Kidney glomerular epithelial cell (primary cell): Measurements from ENCODE around the gene ZNF136.

Experiments
- DNase-seq: peaks from one replicate; lab custom pipeline; 2025; lab: John Stamatoyannopoulos, UW

ZNF136 gene

DNA sequence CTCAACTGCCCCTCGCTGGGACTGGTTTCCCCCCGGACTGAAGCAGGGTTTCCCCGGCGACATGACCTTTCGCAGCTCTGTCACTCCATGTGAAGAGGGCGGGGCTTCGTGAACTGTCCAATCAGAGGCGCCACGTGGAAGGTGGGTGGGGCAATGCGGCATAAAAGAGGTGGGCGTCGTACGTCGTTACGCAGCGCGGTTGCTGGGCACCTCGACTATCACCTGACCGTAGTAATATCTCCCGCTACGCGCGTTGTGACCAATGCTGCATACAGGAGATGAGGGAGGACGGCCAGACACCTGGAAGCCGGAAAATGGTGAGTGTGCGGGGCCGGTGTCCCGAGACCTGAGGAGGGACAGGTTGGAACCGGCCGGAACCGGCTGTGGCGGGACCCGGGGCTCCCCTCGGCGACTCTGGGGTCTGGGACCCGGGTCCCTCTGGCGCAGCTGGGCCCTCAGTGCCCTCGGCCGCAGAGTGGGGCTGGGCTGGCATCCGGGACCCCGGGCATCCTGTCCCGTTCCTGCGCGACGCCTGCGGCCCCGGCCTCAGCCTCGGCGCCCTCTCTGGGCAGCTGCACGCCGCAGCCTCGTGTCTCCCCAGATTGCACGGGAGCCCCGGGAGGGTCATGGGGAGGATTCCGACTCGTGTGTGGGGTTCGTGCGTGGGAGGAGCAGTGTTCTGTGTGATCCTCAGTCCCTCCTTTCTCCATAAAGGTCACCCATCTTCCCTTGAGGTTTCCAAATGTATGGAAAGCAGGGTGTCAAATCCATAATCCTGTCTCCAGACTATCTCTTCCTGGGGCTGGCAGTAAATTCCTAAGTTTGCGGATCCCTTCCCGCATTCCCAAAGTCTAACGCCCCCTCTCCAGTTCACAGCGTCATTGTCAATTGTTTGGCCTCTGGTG, 32.2 kb downstream of the ZNF136 start:
- no peak for DNase-seq

DNA sequence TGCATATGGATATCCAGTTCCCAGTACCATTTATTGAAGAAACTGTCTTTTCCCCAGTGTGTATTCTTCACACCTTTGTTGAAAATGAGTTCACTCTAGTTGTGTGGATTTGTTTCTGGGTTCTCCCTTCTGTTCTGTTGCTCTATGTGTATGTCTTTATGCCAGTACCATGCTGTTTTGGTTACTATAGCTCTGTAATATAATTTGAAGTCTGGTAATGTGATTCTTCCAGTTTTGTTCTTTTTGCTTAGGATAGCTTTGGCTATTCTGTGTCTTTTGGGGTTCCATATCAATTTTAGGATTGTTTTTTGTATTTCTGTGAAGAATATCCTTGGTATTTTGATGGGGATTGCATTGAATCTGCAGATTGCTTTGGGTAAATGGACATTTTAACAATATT, 35.2 kb downstream of the ZNF136 start:
- DNase-seq = no peak

DNA sequence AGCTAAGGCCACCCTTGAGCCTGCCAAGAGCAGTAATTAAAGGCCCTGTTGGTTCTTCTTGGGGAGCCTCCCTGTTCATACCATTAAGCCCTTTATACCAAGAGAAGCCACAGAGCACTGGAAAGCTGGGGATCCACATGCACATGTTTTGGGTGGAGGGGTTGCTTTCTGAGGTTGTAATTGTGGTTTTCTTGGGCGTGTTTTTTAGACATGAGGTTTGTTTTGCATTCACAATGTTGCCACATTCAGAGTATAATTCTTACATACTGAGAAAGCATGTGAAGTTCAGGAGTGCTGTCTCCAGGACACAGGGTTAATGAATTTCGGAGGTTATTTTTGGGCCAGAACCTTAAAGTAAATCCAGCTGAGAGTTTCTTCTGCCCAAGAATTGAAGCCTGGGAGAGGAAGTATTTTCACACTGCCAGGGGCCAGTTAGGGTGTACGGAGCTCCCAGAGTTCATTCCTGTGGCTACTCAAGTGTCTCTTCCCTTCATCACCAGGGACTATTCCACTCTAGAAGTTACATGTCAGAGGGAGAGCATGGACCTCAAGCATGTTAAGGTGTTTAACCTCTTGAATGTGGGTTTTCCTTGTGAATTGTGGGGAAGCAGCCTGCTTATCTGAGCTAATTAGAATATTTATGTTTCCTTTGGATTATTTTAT, 37.0 kb downstream of the ZNF136 start:
- DNase-seq = no peak

DNA sequence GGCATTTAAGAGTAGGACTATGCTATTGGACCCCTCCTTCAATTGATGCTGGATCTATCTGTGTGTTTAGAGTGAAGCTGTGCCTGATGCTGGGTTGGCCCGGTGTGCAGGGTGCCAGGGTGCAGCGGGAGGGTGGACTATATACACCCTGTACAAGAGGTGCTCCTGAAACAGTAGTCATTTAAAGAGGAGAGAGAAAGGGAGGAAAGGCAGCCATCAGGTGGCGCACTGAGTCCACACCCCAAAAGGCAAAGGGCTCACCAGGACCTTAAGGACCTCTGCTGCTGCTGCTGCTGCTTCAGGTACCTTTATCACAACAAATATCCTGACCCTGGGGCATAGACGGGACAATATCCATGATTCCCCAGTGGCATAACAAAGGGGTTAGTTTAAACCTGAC, 39.4 kb downstream of the ZNF136 start:
- DNase-seq = no peak

DNA sequence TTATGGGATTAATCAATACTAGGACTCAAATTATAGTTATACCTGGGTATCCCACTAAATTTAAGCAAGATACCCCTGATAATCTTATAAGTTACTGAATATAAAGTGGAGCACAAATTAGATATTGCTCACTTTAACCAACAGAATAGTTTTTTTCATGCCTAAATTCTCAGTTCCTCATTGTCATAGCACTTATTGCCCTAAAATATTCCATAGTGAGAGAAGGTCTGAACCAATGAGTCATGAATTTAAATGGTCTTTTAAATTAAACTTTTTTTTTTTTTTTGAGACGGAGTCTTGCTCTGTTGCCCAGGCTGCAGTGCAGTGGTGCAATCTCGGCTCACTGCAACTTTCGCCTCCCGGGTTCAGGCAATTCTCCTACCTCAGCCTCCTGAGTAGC, 42.4 kb downstream of the ZNF136 start:
- no peak for DNase-seq

DNA sequence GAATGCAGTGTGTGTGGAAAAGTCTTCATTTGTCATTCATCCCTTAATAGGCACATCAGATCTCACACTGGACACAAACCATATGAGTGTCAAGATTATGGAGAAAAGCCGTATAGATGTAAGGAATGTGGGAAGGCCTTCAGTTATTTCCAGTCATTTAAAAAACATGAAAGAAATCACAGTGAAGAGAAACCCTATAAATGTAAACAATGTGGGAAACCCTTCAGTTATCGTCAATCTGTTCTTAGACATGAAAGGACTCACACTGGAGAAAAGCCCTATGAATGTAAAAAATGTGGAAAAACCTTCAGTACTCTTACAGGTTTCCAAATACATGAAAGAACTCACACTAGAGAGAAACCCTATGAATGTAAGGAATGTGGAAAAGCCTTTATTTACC, 45.3 kb downstream of the ZNF136 start:
- DNase-seq = no peak

DNA sequence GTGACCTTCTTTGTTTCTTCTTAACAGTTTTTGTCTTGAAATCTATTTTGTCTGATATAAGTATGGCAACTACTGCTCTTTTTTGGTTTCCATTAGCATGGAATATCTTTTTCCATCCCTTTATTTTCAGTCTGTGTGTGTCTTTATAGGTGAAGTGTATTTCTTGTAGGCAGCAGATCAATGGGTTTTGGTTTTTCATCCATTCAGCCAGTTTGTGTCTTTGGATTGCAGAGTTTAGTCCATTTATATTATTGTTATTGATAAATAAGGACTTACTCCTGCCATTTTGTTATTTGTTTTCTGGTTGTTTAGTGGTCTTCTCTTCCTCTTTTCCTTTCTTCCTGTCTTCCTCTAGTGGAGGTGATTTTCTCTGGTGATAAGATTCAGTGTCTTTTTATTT, 54.4 kb downstream of the ZNF136 start:
- no peak for DNase-seq

DNA sequence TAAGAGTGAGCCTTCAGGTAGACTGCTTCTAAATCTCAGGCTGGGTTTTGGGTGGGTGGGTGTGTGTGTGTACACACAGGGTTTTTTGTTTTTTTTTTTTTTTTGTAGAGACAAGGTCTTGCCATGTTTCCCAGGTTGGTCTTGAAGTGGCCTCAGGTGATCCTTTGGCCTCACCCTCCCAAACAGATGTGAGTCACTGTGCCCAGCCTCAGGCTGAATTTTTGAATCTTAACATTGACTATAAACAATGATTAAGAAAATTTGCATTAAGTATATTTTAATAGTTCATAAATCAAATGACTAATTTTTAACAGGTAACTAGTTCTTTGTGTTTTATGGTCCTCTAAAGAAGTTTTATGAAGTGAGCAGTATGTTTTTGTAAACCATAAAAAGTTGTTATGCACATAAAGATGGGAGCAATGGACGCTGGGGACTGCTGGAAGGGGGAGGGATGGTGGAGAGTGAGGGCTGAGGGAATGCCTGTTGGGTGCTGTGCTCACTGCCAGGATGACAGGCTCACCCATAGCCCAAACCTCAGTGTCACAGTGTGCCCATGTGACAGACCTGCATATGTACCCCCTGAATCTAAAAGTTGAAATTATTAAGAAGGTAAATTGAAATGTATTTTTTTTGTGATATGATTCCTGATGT, 60.2 kb downstream of the ZNF136 start:
- no peak for DNase-seq

DNA sequence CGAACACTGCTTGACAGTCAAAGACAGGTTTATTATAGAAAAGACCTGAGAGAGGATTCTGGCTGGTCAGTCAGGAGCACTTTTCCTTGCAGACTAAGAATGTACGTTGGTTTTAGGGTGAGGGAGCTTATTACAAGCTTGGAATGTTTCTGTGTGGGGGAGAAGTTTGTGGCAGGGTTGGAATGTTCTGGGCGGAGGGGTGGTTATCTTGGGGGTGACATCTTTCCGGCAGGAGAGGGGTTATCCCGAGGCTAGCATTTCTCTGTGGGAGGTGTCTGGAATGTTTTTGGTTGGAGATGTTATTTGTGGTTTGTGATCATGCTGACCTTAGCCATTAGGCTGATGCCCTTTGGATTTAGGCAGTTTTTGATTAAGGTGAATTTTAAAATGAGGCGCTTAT, 61.8 kb downstream of the ZNF136 start:
- DNase-seq = no peak

DNA sequence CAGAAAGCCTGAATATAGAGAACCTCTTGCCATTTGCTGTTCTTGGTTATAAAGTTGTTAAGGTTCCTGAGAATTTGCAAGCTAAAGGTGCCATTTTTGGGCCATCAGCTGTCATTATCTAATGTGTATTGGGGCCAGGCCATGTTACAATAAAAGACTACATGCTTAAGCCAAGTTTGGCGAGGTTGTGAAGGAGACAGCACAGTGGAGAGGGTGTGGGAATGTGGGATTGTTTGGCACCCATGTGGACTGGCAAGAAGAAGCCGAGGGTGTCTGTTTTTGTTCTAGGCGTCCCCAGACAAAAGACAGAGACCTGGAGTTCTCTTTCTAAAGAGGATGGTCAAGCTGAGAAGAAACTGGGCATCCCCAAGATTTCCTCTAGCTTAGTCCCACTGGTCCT, 67.1 kb downstream of the ZNF136 start:
- no peak for DNase-seq

DNA sequence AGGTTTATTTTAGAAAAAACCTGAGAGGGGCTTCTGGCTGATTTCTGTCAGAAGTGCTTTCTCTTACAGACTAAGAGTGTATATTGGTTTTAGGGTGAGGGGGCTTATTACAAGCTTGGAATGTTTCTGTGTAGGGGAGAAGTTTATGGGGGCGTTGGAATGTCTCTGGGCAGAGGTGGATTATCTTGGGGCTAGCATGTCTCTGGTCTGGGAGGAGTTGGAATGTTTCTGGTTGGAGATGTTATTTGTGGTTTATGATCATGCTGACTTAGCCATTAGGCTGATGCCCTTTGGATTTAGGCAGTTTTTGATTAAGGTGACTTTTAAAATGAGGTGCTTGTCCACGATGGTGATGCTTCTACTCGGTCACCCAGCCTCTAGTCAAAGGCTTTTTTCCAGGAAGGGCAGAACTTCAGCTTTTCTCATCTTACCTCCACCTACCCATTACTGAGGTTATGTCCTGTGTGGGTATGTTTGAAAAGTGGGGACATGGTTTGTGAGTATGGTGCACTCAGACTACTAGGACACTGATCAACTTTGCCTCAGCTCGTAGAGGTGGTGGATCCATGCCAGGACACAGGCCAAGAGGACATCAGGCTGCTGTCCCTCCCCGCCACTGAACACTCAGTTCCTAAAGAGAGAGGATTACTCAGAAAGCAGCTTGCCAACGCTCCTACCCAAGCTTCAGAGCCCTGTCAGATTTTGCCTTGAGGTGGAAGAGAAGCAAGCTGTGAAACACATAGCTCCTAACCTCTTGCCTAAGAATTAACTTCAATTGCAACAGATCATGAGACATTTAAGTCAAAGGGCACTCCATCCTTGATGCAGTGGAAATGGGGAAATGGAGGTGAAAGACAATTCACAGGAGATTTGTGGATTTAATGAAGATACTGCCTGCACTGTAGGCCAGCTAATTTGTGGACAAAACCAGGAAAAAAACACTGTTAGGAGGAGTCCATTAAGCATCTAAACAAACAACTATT, 68.1 kb downstream of the ZNF136 start:
- no peak for DNase-seq

DNA sequence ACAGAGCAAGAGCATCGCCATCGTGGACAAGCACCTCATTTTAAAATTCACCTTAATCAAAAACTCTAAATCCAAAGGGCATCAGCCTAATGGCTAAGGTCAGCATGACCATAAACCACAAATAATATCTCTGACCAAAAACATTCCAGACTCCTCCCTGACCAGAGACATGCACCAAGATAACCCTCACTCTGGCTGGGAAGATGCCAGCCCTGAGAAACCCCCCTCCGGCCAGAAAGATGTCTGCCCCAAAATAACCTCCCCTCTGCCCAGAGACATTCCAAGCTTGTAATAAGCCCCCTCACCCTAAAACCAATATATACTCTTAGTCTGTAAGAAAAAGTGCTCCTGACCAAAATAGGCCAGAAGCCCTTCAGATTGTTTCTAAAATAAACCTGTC, 70.1 kb downstream of the ZNF136 start:
- DNase-seq = no peak

DNA sequence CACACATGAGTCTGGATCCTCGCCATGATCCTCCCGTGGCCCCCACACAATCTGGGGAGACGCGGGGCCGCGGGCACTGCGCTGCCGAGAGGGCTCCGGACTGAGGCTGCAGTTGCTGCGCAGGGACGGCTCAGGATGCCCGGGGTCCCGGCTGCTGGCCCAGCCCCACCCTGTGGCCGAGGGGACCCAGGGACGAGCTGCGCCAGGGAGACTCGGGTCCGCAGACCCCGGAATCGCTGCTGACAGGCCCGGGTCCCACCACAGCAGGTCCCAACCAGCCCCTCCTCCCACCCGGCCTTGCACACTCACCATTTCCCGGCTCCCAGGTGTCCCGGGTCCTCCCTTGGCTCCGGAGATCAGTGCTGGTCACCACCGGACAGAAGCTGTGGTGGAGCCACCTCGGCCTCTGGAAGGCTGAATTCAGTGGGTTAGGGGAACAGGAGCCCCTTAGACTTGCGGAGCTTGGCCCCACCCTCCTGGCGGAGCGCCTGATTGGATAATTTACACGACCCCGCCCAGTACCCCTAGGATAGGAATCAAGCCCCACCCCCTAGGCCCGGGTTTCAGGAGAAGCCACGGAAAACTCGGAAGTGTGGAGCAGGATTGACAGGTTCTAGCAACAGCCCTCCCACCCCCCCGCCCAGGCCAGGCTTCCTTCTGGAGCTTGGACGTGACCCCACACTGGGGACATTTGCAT, 74.4 kb downstream of the ZNF136 start:
- no peak for DNase-seq
